Stimulated activated naive CD4-positive, alpha-beta T cell (primary cell): ENCODE data around the gene EPHA1.

Source experiments
- DNase-seq, 6 experiments: peaks; one replicate each; lab custom pipeline; 2025; lab: John Stamatoyannopoulos, UW

EPHA1 gene

GRCh38 chr7:143408686-143409561, at the start of gene EPHA1:
Gene EPHA1, minus strand, starts transcription at chr7:143408856. Its CDS starts 51 bp downstream, at chr7:143408805.
- DNase-seq, result peak; percentile 60 to 76 (median 69)

- no peak for DNase-seq
These were observed 49.6 kb upstream of the EPHA1 start for GRCh38 chr7:143458263-143458662.

- DNase-seq, result no peak
These were observed 48.5 kb upstream of the EPHA1 start for GRCh38 chr7:143456992-143457793.

- no peak for DNase-seq
These were observed 47.3 kb upstream of the EPHA1 start for GRCh38 chr7:143455942-143456341.

- DNase-seq, result no peak
These were observed 46.8 kb upstream of the EPHA1 start for GRCh38 chr7:143455491-143455890.

- no peak for DNase-seq
These were observed 45.5 kb upstream of the EPHA1 start for GRCh38 chr7:143454091-143454680.

- no peak for DNase-seq
These were observed 43.8 kb upstream of the EPHA1 start for GRCh38 chr7:143452495-143452894.

- DNase-seq, result no peak
These were observed 43.1 kb upstream of the EPHA1 start for GRCh38 chr7:143451746-143452145.

GRCh38 chr7:143451122-143451521, 42.5 kb upstream of the EPHA1 start:
- DNase-seq, result no peak

GRCh38 chr7:143449793-143450192, 41.1 kb upstream of the EPHA1 start:
- DNase-seq, result no peak

GRCh38 chr7:143448429-143448828, 39.8 kb upstream of the EPHA1 start:
- DNase-seq, result no peak

- no peak for DNase-seq
These were observed 38.8 kb upstream of the EPHA1 start for GRCh38 chr7:143447466-143447865.

GRCh38 chr7:143444785-143445184, 36.1 kb upstream of the EPHA1 start:
- no peak for DNase-seq

GRCh38 chr7:143444063-143444782, 35.6 kb upstream of the EPHA1 start:
- no peak for DNase-seq

- DNase-seq, result no peak
These were observed 34.5 kb upstream of the EPHA1 start, which contains the start of gene TAS2R60 for GRCh38 chr7:143443153-143443552. Gene TAS2R60, plus strand, starts transcription at chr7:143443453. Its CDS starts 0 bp downstream, at chr7:143443453.

- DNase-seq, result no peak
These were observed 31.2 kb upstream of the EPHA1 start for GRCh38 chr7:143439866-143440265.

- DNase-seq, result no peak
These were observed 28.9 kb upstream of the EPHA1 start for GRCh38 chr7:143437578-143437977.

- no peak for DNase-seq
These were observed 27.8 kb upstream of the EPHA1 start for GRCh38 chr7:143436325-143436946.

- DNase-seq, result no peak
These were observed 26.6 kb upstream of the EPHA1 start for GRCh38 chr7:143435266-143435665.

- no peak for DNase-seq
These were observed 26.0 kb upstream of the EPHA1 start for GRCh38 chr7:143434660-143435059.

- DNase-seq, result no peak
These were observed 25.1 kb upstream of the EPHA1 start for GRCh38 chr7:143433759-143434158.
